NB4 (cell line): ENCODE results near the gene CUEDC1.
A peak's percentile ranks its signal among the peaks of the same experiment; 100 is the strongest.

Experiments
- DNase-seq: peaks from one replicate; pipeline ENCODE4 v3.0.0; 2010; ENCODE audit warnings: low read depth
- H3K4me3 ChIP-seq: one replicate; pipeline ENCODE4 v1.5.1; 2011; ENCODE audit warnings: mild to moderate bottlenecking, low read depth, low read length, moderate library complexity
- MYC ChIP-seq: IDR thresholded peaks from 2 replicates; pipeline ENCODE4 v1.6.1; 2011; ENCODE audit warnings: low read depth, low read length
- POLR2A ChIP-seq: IDR thresholded peaks from 2 replicates; pipeline ENCODE4 v1.6.1; 2011; ENCODE audit warnings: mild to moderate bottlenecking; ENCODE audit not compliant: insufficient read length; ENCODE audit errors: extremely low read depth
- TF ChIP-seq, protein P1 (sequence below): IDR thresholded peaks from one replicate; pipeline ENCODE4 v1.5.1; 2012; ENCODE audit warnings: low read depth, low read length
- TF ChIP-seq, protein P2 (sequence below): IDR thresholded peaks from 2 replicates; pipeline ENCODE4 v1.6.1; 2011; ENCODE audit warnings: low read depth, low read length

CUEDC1 gene

DNA sequence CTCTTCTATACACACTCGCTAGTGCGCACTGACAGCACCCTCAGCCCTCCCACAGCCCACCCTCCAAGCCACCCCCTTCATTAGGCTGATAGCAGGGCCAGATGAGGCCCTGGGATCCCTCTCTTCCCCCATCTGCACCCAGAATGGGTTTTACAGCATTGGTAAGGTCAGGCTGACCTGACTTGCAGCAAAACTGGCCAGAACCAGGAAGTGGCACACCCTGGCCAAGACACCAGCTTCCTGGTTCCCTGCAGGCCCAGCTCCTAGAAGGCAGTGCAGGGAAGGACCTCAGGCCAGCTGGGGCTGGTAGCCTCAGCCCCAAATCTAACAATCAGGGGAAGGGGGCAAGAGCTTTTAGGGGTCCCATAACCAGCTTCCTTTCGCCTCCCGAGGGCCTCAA, 55.4 kb downstream of the CUEDC1 start:
- DNase-seq: peak; percentile 74
- H3K4me3 ChIP-seq: no peak overlapping the region
- TF ChIP-seq POLR2A (no peak), MYC (no peak)
- TF ChIP-seq, protein P1, sequence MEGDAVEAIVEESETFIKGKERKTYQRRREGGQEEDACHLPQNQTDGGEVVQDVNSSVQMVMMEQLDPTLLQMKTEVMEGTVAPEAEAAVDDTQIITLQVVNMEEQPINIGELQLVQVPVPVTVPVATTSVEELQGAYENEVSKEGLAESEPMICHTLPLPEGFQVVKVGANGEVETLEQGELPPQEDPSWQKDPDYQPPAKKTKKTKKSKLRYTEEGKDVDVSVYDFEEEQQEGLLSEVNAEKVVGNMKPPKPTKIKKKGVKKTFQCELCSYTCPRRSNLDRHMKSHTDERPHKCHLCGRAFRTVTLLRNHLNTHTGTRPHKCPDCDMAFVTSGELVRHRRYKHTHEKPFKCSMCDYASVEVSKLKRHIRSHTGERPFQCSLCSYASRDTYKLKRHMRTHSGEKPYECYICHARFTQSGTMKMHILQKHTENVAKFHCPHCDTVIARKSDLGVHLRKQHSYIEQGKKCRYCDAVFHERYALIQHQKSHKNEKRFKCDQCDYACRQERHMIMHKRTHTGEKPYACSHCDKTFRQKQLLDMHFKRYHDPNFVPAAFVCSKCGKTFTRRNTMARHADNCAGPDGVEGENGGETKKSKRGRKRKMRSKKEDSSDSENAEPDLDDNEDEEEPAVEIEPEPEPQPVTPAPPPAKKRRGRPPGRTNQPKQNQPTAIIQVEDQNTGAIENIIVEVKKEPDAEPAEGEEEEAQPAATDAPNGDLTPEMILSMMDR: no peak
- TF ChIP-seq, protein P2, sequence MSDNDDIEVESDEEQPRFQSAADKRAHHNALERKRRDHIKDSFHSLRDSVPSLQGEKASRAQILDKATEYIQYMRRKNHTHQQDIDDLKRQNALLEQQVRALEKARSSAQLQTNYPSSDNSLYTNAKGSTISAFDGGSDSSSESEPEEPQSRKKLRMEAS: peak; percentile 6; the same call in 1 of the 2 replicates

DNA sequence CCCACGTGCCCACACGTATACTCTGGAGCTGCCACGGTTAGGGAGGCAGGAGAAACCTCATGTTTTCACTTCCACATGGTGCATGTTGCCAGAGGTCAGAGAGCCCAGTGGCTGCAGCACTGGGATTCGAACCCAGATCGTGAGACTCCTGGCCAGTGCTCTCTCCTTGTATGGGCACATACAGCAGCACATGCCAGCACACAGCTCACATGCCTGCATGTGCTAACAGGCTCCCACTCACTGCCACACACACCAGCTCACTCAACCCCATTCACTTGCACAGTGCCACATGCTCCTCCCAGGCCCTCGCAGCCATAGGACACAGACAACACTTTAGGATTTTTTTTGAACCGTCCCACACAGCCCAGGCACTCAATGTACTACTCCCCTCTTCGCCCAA, 55.8 kb downstream of the CUEDC1 start:
- TF ChIP-seq, protein P2: peak; percentile 38; the same call in 1 of the 2 replicates
- no peak for TF ChIP-seq POLR2A
- H3K4me3 ChIP-seq: no peak overlapping the region
- peak; percentile 43 for DNase-seq

DNA sequence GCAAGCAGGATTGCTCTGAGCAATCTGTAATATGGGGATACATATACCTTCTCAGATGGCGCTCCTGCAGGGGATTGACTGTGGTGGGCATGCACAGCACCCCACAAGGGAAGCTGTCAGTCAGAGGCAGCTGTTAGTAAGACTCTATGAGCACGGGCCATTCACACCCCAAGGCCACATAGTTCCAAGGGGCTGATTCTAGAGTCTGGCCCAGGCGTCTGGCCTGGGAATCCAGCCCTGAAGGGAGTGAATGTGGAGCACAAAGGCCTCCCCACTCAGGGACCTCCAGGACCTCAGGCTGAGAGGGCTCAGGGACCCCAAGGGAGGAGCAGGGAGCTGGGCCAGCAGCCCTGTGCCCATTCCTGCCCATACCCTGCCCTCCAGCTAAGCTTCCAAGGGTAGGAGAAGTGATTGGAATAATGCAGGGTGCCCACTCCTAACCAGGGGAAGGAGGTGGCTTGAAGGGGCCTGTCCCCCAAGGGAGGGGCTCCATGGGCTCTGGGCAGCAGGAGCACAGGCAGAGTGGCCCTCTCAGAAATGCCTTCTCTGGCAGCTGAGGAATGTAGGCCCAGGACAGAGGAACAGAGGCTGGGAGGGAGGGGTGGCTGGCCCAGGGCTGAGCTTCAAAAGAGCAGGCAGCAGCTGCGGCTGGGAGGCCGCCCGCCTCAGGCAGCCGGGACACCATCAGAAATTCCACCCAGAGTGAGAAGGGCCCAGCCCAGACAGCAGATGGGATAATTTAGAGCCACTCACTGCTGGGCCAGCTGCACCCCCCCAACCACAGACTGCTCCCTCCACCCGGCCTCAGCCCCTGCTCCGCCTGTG, 56.5 kb downstream of the CUEDC1 start:
- DNase-seq: peak; percentile 27
- TF ChIP-seq, protein P1: no peak
- TF ChIP-seq MYC (no peak), POLR2A (no peak)
- TF ChIP-seq, protein P2: no peak
- no peak overlapping the region for H3K4me3 ChIP-seq

DNA sequence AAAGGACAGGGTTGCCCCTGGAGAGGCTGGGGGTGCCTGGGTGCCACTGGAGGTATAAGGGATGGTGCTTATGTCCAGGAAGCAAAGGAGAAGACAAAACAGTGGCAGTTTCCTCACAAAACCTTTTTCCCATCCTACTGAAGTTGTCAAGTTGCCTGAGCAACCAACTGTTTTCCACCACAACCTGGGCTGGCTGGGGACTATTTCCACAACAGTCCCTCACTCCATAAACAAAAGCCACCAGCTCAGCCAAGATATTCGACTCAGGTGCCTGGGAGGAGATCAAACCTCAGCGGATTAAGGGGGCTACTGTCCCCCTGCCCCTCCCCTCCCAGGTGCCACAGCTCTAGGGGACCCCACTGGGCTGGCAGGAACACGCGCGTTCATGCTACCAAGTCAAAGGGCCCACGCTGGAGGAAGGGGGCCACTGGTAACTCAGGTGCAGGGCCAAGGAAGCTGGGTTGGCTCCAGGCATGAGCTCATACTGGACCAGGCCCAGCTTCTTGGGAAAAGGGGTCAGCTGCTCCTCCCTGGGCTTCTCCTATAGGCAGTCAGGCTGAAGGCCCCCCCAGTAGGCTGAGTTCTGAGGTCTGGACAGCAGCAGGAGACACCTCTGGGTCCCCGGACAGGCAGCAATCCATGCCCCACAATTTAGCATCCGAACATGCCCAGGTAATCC, 59.7 kb downstream of the CUEDC1 start:
- TF ChIP-seq POLR2A (no peak), MYC (no peak)
- TF ChIP-seq, protein P1: no peak
- H3K4me3 ChIP-seq: no peak overlapping the region
- DNase-seq: no peak

DNA sequence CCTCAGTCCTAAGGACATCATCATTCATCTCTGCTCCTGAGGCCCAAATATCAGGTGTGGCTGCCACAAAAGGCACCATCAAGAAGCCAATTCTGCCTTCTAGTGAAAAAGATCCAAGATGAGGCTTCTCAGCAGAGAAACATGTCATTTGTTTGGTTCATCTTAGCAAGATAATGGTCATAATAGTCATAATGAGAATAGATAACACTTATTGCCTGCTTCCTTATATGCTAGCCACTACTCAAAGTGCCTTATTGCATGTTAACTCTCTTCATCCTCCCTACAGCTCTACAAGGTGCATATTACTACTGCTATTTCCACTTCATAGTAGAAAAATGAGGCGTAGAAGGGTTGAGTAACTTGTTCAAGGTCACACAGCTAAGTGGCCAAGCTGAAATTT, 60.4 kb downstream of the CUEDC1 start:
- no peak for DNase-seq
- TF ChIP-seq, protein P1: no peak
- TF ChIP-seq POLR2A: no peak
- TF ChIP-seq MYC: no peak
- TF ChIP-seq, protein P2: no peak
- H3K4me3 ChIP-seq: no peak overlapping the region

DNA sequence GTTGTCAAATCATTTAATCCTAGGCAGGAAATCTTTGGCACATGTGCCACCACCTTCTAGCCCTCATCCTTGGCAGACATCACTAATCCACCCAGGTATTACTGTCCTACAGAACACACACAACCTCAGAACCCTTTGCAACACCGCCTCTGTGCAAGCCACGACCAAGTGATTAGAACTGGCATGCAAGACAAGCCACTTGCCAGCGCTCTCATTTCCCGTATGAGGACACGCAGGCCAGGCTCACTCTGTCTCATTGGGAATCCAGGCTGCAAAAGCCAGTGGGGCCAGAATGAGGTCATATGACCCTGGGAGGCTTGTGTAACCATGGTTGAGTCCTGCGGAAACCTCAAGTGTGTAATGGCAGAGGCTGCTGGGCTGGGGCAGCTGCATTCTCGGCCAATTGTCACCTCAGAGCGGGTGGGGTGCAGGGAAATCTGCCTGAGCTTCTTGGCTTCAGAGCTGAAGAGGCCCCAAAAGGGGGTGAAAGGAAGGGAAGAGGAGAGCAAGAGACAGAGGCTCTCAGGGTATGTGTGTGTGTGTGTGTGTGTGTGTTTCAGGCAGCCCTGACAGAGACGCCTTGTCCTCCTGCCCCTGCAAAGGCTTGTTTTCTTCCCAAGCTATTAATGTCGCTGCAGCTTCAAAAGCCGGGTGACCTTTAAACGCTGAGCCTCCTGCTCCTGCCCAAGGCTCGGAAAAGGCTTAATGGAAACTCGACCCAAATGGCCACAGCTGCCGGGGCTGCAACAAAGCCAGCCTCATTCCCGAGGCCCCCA, 62.2 kb downstream of the CUEDC1 start:
- TF ChIP-seq POLR2A: no peak
- TF ChIP-seq MYC: peak; percentile 47; the same call in 1 of the 2 replicates
- TF ChIP-seq, protein P1: no peak
- TF ChIP-seq, protein P2: peak; percentile 56; the same call in 1 of the 2 replicates
- H3K4me3 ChIP-seq: peak overlapping the region; percentile 47
- DNase-seq: peak; percentile 98
